Naive thymus-derived CD8-positive, alpha-beta T cell (primary cell): ENCODE measurements around the gene SP9. TPM values are rescaled to one million over a fixed set of nuclear protein-coding genes. Genes with fewer than 3 reads are reported as not detected.

Experiments used
- ATAC-seq, 2 donors: fragments of 150-1000 bp; cut with Tn5 transposase in 1 of 2; sonication (Bioruptor Pico), chemical (Tn5 transposase) in 1 of 2; 1 replicate in 1 of 2; 2 replicates in 1 of 2; pipeline ENCODE4 v1.10.0; 2021; ENCODE audit warnings: mild to moderate bottlenecking in 2 of 2, moderate library complexity in 2 of 2
- POLR2A ChIA-PET: fragments of 350-600 bp; sonication (Branson Sonifier 250); formaldehyde crosslinking; loops from one replicate; lab custom pipeline; 2021; ENCODE audit warnings: antibody characterized with exemption; lab: Charles Lee
- DNase-seq, 10 donors: peaks; one replicate each; pipeline versions ENCODE4 v3.0.0 to v3.0.0-alpha.2; 2020 to 2022
- H3K27ac Mint-ChIP-seq, 10 donors: one replicate each; pipeline ENCODE4 v1.8.0; 2020 to 2022; ENCODE audit warnings: mild to moderate bottlenecking in 10 of 10, mixed read lengths in 10 of 10, moderate library complexity in 4 of 10, inconsistent platforms in 1 of 10
- H3K27me3 Mint-ChIP-seq, 5 donors: one replicate each; pipeline ENCODE4 v1.8.0; 2021 to 2022; ENCODE audit warnings: mixed read lengths in 5 of 5
- H3K36me3 Mint-ChIP-seq, 3 donors: one replicate each; pipeline ENCODE4 v1.8.0; 2020 to 2022; ENCODE audit warnings: mixed read lengths in 3 of 3, mild to moderate bottlenecking in 2 of 3, inconsistent platforms in 1 of 3
- H3K4me1 Mint-ChIP-seq, 4 donors: one replicate each; pipeline ENCODE4 v1.8.0; 2021 to 2022; ENCODE audit warnings: mixed read lengths in 4 of 4
- H3K4me3 Mint-ChIP-seq, 10 donors: one replicate each; pipeline ENCODE4 v1.8.0; 2020 to 2022; ENCODE audit warnings: mild to moderate bottlenecking in 10 of 10, mixed read lengths in 10 of 10, moderate library complexity in 6 of 10, inconsistent platforms in 1 of 10
- H3K9me3 Mint-ChIP-seq, 9 donors: one replicate each; pipeline ENCODE4 v1.8.0; 2020 to 2022; ENCODE audit warnings: mixed read lengths in 9 of 9, mild to moderate bottlenecking in 3 of 9, inconsistent platforms in 1 of 9, moderate library complexity in 1 of 9
- polyA plus RNA-seq, 3 donors: library from polyadenylated mRNA; unstranded; fragments of 300-500 nt; fragmentation: Illumina TruSeq; gene quantifications; one replicate each; pipeline ENCODE4 v1.2.3, GENCODE V29; 2021
- total RNA-seq, 8 experiments: library from RNA in 2 of 8; stranded (reverse) in 2 of 8; gene quantifications; one replicate each; pipeline ENCODE4 v1.2.3 and lab custom pipeline; 2021 to 2026

SP9 gene
- total and polyA plus RNA-seq, 5 experiments from 2014 or later: not detected

GRCh38 chr2:174334278-174334715 lies 457 bp upstream of the SP9 start:
- DNase-seq (peak in 1 of 10 donors; percentile 7), ATAC-seq (no peak)
- POLR2A ChIA-PET: no interaction called here
- H3K36me3 Mint-ChIP-seq: peaks cover 0 to 8% (median 3%) of the 10 kb centered on the region in 3 donors
- H3K9me3 Mint-ChIP-seq: peaks cover 0 to 20% (median 2%) of the 10 kb centered on the region in 9 donors
- peaks cover 44 to 76% (median 74%) of the 10 kb centered on the region in 5 donors for H3K27me3 Mint-ChIP-seq
- H3K27ac Mint-ChIP-seq: peak overlapping the region in 3 of 10 donors; percentile 40 to 87 (median 83)
- H3K4me1 Mint-ChIP-seq: peaks cover 15 to 49% (median 37%) of the 10 kb centered on the region in 4 donors
- H3K4me3 Mint-ChIP-seq: peak overlapping the region in 9 of 10 donors; percentile 8 to 76 (median 55)

DNA sequence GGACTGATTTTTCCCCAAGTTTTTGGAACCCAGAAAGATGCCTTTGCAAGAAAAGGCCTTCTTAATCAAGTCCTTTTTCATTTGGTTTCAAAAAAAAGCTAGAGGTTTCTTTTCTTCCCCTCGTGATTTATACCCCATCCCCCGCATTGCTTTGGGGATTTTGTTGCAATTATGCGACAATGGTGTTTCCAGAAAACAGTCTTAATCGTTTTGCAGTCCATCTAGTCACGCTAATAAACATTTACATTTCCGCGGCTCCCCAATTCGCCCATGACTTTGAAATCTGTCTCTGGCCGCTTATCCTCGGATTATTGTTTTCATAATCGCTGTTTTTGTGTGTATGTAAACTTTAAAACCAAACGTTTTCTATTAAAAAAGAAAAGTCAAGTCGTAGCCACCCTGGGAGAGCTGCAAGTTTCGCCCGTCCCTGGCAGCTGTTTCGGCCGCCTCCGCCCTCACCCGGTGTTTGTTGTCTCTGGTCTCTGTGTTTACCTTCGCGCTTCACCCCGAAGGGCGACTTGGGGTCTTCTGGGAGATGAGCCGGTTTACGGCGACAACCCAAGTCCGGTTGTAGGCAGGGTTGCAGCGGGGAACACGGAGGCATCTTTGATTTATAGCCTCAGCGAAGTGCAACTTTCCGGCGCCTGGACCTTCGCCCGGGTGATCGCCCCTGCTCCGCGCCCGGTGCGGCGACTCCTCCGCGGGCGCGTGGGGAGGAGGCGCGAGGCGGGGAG lies 667 bp downstream of the SP9 start:
- DNase-seq: peak in 2 of 10 donors; percentile 28 to 35
- no peak for ATAC-seq
- POLR2A ChIA-PET: interaction anchor here (0.5 kb wide), 1 partner anchor 65 kb away, joined by 3 read pairs; no protein-coding TSS in a partner anchor
- peaks cover 0 to 16% (median 0%) of the 10 kb centered on the region in 9 donors for H3K9me3 Mint-ChIP-seq
- H3K27me3 Mint-ChIP-seq: peaks cover 38 to 76% (median 69%) of the 10 kb centered on the region in 5 donors
- peaks cover 17 to 49% (median 39%) of the 10 kb centered on the region in 4 donors for H3K4me1 Mint-ChIP-seq
- H3K27ac Mint-ChIP-seq: peak overlapping the region in 4 of 10 donors; percentile 49 to 82 (median 77)
- peak overlapping the region; percentile 40 to 77 (median 68) for H3K4me3 Mint-ChIP-seq
- peaks cover 0 to 5% (median 4%) of the 10 kb centered on the region in 3 donors for H3K36me3 Mint-ChIP-seq

DNA sequence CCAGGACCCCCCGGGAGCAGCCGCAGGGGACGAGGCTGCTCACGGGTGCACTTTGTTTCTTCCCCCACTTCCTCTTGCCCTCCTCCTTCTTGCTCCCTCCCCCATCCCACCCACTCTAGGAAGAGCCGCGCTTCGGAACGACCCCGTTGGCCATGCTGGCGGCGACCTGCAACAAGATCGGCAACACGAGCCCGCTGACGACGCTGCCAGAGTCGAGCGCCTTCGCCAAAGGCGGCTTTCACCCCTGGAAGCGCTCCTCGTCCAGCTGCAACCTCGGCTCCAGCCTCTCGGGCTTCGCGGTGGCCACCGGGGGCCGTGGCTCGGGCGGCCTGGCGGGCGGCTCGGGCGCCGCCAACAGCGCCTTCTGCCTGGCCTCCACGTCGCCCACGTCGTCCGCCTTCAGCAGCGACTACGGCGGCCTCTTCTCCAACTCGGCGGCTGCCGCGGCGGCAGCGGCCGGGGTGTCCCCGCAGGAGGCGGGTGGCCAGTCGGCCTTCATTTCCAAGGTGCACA lies 1.3 kb downstream of the SP9 start:
- Mint-ChIP-seq H3K4me3 (peak overlapping the region in 8 of 10 donors; percentile 22 to 74 (median 64)), H3K4me1 (peaks cover 17 to 53% (median 41%) of the 10 kb centered on the region in 4 donors), H3K9me3 (peaks cover 0 to 14% (median 0%) of the 10 kb centered on the region in 9 donors), H3K27ac (peak overlapping the region in 1 of 10 donors; percentile 74), H3K27me3 (peaks cover 40 to 73% (median 66%) of the 10 kb centered on the region in 5 donors), H3K36me3 (peaks cover 0 to 5% (median 4%) of the 10 kb centered on the region in 3 donors)
- DNase-seq (peak in 5 of 10 donors; percentile 27 to 63 (median 41)), ATAC-seq (peak; percentile 6 to 8)
- POLR2A ChIA-PET: interaction anchor here (1.9 kb wide), 1 partner anchor 10 kb away, joined by 7 read pairs; no protein-coding TSS in a partner anchor

DNA sequence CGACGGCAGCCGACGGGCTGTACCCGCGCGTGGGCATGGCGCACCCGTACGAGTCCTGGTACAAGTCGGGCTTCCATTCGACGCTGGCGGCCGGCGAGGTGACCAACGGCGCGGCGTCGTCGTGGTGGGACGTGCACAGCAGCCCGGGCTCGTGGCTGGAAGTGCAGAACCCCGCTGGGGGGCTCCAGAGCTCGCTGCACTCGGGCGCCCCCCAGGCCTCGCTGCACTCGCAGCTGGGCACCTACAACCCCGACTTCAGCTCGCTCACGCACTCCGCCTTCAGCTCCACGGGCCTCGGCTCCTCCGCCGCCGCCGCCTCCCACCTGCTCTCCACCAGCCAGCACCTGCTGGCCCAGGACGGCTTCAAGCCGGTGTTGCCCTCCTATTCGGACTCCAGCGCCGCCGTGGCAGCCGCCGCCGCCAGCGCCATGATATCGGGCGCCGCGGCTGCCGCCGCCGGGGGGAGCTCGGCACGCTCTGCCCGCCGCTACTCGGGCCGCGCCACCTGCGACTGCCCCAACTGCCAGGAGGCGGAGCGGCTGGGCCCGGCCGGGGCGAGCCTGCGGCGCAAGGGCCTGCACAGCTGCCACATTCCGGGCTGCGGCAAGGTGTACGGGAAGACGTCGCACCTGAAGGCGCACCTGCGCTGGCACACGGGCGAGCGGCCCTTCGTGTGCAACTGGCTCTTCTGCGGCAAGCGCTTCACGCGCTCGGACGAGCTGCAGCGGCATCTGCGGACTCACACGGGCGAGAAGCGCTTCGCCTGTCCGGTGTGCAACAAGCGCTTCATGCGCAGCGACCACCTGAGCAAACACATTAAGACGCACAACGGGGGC lies 2.0 kb downstream of the SP9 start:
- DNase-seq (peak in 6 of 10 donors; percentile 38 to 62 (median 50)), ATAC-seq (peak; percentile 44 to 49)
- peaks cover 0 to 14% (median 0%) of the 10 kb centered on the region in 9 donors for H3K9me3 Mint-ChIP-seq
- H3K36me3 Mint-ChIP-seq: peaks cover 0 to 9% (median 6%) of the 10 kb centered on the region in 3 donors
- peak overlapping the region; percentile 36 to 79 (median 70) for H3K4me3 Mint-ChIP-seq
- peaks cover 44 to 73% (median 65%) of the 10 kb centered on the region in 5 donors for H3K27me3 Mint-ChIP-seq
- POLR2A ChIA-PET: interaction anchor here (1.9 kb wide), 1 partner anchor 11 kb away, joined by 7 read pairs; no protein-coding TSS in a partner anchor
- H3K27ac Mint-ChIP-seq: peak overlapping the region in 1 of 10 donors; percentile 67
- H3K4me1 Mint-ChIP-seq: peaks cover 20 to 59% (median 48%) of the 10 kb centered on the region in 4 donors

- H3K36me3 Mint-ChIP-seq: peaks cover 0 to 9% (median 6%) of the 10 kb centered on the region in 3 donors
- H3K27me3 Mint-ChIP-seq: peaks cover 39 to 73% (median 59%) of the 10 kb centered on the region in 5 donors
- DNase-seq: peak in 5 of 10 donors; percentile 39 to 64 (median 55)
- peaks cover 0 to 8% (median 0%) of the 10 kb centered on the region in 9 donors for H3K9me3 Mint-ChIP-seq
- peak overlapping the region in 3 of 10 donors; percentile 17 to 71 (median 22) for H3K27ac Mint-ChIP-seq
- POLR2A ChIA-PET: interaction anchor here (1.9 kb wide), 1 partner anchor 11 kb away, joined by 7 read pairs; no protein-coding TSS in a partner anchor
- H3K4me1 Mint-ChIP-seq: peaks cover 21 to 59% (median 46%) of the 10 kb centered on the region in 4 donors
- H3K4me3 Mint-ChIP-seq: peak overlapping the region; percentile 22 to 84 (median 74)
- peak; percentile 18 to 39 for ATAC-seq
These were observed 2.8 kb downstream of the SP9 start for GRCh38 chr2:174337337-174338146.

- Mint-ChIP-seq H3K4me3 (peak overlapping the region in 7 of 10 donors; percentile 13 to 81 (median 73)), H3K9me3 (peaks cover 0 to 5% (median 0%) of the 10 kb centered on the region in 9 donors), H3K36me3 (peaks cover 0 to 6% (median 6%) of the 10 kb centered on the region in 3 donors), H3K4me1 (peaks cover 19 to 59% (median 44%) of the 10 kb centered on the region in 4 donors), H3K27ac (no peak overlapping the region), H3K27me3 (peaks cover 35 to 73% (median 59%) of the 10 kb centered on the region in 5 donors)
- ATAC-seq (no peak), DNase-seq (peak in 1 of 10 donors; percentile 20)
- POLR2A ChIA-PET: interaction anchor here (1.9 kb wide), 1 partner anchor 12 kb away, joined by 7 read pairs; no protein-coding TSS in a partner anchor
These were observed 3.4 kb downstream of the SP9 start for GRCh38 chr2:174338147-174338605.

DNA sequence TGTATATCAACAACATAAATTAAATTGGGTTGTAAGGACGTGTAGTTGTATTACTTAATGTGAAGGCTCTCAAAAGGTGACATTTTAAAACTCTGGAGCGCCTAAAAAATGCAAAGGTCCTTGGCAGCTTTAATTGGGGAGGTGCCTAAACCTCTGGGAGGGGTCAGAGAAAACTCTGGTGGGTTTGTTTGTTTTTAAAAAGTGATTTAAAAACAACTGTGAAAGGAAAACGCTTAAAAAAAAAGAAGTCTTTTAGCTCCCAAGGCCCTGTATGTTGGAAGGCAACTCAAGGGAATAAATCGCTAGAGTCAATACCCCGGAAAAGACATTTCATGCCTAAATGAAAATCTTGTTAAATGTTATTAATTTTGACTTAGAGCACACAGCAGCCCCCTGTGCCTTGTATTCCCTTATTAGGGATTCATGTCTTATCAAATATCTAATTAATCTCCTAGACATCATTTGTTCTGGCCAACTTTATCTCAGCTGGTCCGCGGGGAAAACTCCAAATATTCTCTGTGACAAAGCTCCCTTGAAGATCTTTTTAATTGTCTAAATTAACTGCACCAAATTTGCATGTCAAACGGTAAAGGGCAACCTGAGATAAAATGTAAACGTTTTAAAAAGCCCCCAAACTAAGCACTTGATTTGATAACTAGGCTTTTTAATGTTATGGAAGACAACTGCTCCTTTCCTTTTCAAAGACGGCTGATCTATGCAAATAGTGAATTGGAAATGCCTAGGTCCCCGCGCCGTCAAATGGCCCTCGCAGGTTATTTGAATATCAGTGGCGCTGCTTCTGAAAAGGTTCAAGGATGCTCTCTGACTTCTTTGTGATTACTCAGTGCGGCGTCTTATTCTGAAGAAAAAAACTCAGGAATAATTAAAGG lies 4.2 kb downstream of the SP9 start:
- DNase-seq (peak in 1 of 10 donors; percentile 19), ATAC-seq (no peak)
- POLR2A ChIA-PET: no interaction called here
- Mint-ChIP-seq H3K9me3 (peaks cover 0 to 5% (median 0%) of the 10 kb centered on the region in 9 donors), H3K4me1 (peaks cover 19 to 58% (median 41%) of the 10 kb centered on the region in 4 donors), H3K27ac (peak overlapping the region in 2 of 10 donors; percentile 18 to 48), H3K4me3 (no peak overlapping the region), H3K36me3 (peaks cover 0 to 6% (median 6%) of the 10 kb centered on the region in 3 donors), H3K27me3 (peaks cover 33 to 73% (median 56%) of the 10 kb centered on the region in 5 donors)

DNA sequence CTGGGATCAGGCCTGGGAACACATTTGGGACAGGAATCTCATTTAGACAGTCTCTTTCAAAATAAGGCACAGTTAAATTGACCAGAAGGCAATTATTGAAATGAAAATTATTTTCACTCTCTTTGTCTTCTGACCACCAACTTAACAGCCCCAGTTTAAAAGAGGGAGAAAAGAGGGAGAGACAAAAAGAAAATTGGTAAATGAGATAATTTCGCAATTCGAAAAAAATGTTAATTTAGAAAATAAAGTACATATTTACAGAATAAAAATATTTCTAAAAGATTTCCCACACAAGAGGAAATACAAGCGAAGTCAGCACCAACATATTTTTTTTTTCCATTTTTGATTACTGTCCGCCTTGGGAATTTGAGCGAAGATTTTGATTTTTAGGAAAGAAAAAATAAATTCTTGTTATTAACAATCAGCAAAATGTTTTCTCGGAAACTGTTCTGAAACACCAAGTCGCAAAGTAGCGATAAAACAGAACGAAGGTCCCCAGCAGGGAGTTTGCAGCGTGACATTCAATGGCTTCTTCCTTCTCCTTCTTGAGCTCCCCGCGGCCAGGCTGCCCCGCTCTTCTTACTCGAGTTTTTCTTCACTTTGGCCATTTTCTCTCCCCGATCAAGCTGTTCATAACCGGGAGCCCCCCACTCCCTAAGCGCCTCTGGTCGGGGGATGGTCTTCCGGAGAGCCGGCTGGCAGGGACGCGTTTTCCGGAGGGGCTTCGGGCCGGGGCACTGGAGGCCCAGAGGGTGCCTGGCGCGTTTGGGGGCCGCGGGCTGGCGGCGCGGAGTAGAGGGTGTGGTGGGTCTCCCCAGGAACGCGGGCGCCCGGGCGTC lies 5.0 kb downstream of the SP9 start:
- DNase-seq: peak in 1 of 10 donors; percentile 20
- Mint-ChIP-seq H3K27me3 (peaks cover 36 to 77% (median 58%) of the 10 kb centered on the region in 5 donors), H3K27ac (peak overlapping the region in 2 of 10 donors; percentile 9 to 48), H3K4me3 (peak overlapping the region in 2 of 10 donors; percentile 18 to 48), H3K36me3 (peaks cover 0 to 6% (median 6%) of the 10 kb centered on the region in 3 donors), H3K9me3 (peaks cover 0 to 5% (median 0%) of the 10 kb centered on the region in 9 donors), H3K4me1 (peaks cover 23 to 60% (median 40%) of the 10 kb centered on the region in 4 donors)
- POLR2A ChIA-PET: interaction anchor here (0.6 kb wide), 1 partner anchor 38 kb away, joined by 3 read pairs; no protein-coding TSS in a partner anchor
- ATAC-seq: no peak
